ENCODE results near the gene TMED3.

- TF ChIP-seq CTCF (IDR thresholded peaks at IDR 0.05): no peak
- no peak for TF ChIP-seq POLR2AphosphoS5 (IDR thresholded peaks at IDR 0.05)
- no peak for TF ChIP-seq POLR2A (IDR thresholded peaks at IDR 0.05)
These were observed 47.2 kb downstream of the TMED3 start for GRCh38 chr15:79358069-79358468.

Data from prostate gland (tissue), 2 donors.